IMR-90 (cell line): ENCODE measurements around the gene ARL4C. TPM values are rescaled to one million over a fixed set of nuclear protein-coding genes. Genes with fewer than 3 reads are reported as not detected.

Experiments used
- FOS ChIP-seq: fragments of 150-350 bp; IDR thresholded peaks from 2 replicates; pipeline ENCODE4 v1.6.1; 2016; ENCODE audit warnings: low read depth, low read length
- NFE2L2 ChIP-seq: fragments of 150-350 bp; IDR thresholded peaks from 2 replicates; pipeline ENCODE4 v1.6.1; 2016; ENCODE audit warnings: low read depth, mild to moderate bottlenecking, low read length
- POLR2A ChIP-seq: IDR thresholded peaks from 2 replicates; pipeline ENCODE4 v1.6.1; 2012; ENCODE audit warnings: mild to moderate bottlenecking, low read depth, low read length
- RAD21 ChIP-seq: IDR thresholded peaks from 2 replicates; pipeline ENCODE4 v1.6.1; 2012; ENCODE audit warnings: low read length, improper control_type of control experiment
- USF2 ChIP-seq: fragments of 150-350 bp; IDR thresholded peaks from 2 replicates; pipeline ENCODE4 v1.6.1; 2017; ENCODE audit warnings: mild to moderate bottlenecking, antibody characterized with exemption, low read length, low read depth
- polyA plus RNA-seq, 3 experiments: library from polyadenylated mRNA; depleted of rRNA; stranded (reverse); fragments of >200 nt; gene quantifications; 2 replicates each; pipeline ENCODE4 v1.2.3, GENCODE V29; 2012; ENCODE audit warnings: low replicate concordance in 1 of 3
- total RNA-seq: library from RNA; depleted of rRNA; stranded (reverse); fragments of >200 nt; gene quantifications from 2 replicates; pipeline ENCODE4 v1.2.3, GENCODE V29; 2012

The ARL4C gene
- total and polyA plus RNA-seq, 2 of the 4 experiments (the other 2 are of a cell fraction) = 7.7 to 8.2 TPM

- no peak for TF ChIP-seq NFE2L2
- TF ChIP-seq RAD21 = no peak
- no peak for TF ChIP-seq FOS
- TF ChIP-seq USF2 = no peak
- peak; percentile 63 for TF ChIP-seq POLR2A
Measured at GRCh38 chr2:234496835-234497593, at the start of gene ARL4C (continued).
